ENCODE results near the gene TAPBPL.

DNA sequence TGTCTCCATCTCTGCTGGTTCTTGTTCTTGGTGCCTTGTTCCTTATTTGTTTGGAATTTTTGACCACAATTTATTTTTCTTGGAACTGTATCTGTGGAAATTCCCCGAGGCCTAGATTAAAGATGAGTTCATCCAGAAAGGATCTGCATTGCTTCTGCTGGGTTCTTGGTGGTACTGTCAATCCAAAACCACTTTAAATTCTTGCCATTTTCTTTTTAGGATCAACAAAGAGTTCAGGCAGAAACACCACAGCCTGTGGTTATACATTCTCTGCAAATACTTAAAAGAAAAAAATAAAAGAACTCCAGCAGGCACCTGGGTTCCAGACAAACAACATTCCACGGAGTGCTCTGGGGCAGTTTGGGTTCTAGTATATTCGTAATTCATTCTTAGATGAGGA, 24.6 kb downstream of the TAPBPL start:
- TF ChIP-seq, protein P1, sequence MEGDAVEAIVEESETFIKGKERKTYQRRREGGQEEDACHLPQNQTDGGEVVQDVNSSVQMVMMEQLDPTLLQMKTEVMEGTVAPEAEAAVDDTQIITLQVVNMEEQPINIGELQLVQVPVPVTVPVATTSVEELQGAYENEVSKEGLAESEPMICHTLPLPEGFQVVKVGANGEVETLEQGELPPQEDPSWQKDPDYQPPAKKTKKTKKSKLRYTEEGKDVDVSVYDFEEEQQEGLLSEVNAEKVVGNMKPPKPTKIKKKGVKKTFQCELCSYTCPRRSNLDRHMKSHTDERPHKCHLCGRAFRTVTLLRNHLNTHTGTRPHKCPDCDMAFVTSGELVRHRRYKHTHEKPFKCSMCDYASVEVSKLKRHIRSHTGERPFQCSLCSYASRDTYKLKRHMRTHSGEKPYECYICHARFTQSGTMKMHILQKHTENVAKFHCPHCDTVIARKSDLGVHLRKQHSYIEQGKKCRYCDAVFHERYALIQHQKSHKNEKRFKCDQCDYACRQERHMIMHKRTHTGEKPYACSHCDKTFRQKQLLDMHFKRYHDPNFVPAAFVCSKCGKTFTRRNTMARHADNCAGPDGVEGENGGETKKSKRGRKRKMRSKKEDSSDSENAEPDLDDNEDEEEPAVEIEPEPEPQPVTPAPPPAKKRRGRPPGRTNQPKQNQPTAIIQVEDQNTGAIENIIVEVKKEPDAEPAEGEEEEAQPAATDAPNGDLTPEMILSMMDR (IDR thresholded peaks at IDR 0.05 in 8 of 11, conservative IDR thresholded peaks at IDR 0.05 in 3 of 11), result no peak
- TF ChIP-seq POLR2A (IDR thresholded peaks at IDR 0.05), result no peak
- TF ChIP-seq POLR2AphosphoS5 (IDR thresholded peaks at IDR 0.05), result no peak
